RKO (cell line): ENCODE data around the gene AFDN.

ENCODE experiments used
- DNase-seq: peaks from one replicate; pipeline ENCODE4 v3.0.0-alpha.2; 2016; ENCODE audit warnings: low spot score

AFDN gene

GRCh38 chr6:167843023-167843422, 16.3 kb downstream of the AFDN start:
- DNase-seq, result no peak

GRCh38 chr6:167845856-167846255, 19.1 kb downstream of the AFDN start:
- no peak for DNase-seq

GRCh38 chr6:167846997-167847606, 20.4 kb downstream of the AFDN start:
- DNase-seq, result no peak

GRCh38 chr6:167847936-167848335, 21.2 kb downstream of the AFDN start:
- no peak for DNase-seq

- no peak for DNase-seq
Measured at GRCh38 chr6:167848783-167849182, 22.1 kb downstream of the AFDN start.

- no peak for DNase-seq
Measured at GRCh38 chr6:167849846-167850459, 23.2 kb downstream of the AFDN start.

GRCh38 chr6:167850782-167851181, 24.1 kb downstream of the AFDN start:
- no peak for DNase-seq

- no peak for DNase-seq
Measured at GRCh38 chr6:167851370-167851952, 24.8 kb downstream of the AFDN start.

GRCh38 chr6:167855825-167856425, 29.2 kb downstream of the AFDN start:
- DNase-seq, result peak; percentile 84

GRCh38 chr6:167856474-167856873, 29.8 kb downstream of the AFDN start:
- no peak for DNase-seq

- DNase-seq, result no peak
Measured at GRCh38 chr6:167856999-167857660, 30.4 kb downstream of the AFDN start.

- DNase-seq, result no peak
Measured at GRCh38 chr6:167858086-167858591, 31.4 kb downstream of the AFDN start.

- DNase-seq, result no peak
Measured at GRCh38 chr6:167858842-167859664, 32.3 kb downstream of the AFDN start.

- DNase-seq, result no peak
Measured at GRCh38 chr6:167860550-167861226, 34.0 kb downstream of the AFDN start.

- DNase-seq, result no peak
Measured at GRCh38 chr6:167861424-167861823, 34.7 kb downstream of the AFDN start.

- no peak for DNase-seq
Measured at GRCh38 chr6:167863897-167864296, 37.2 kb downstream of the AFDN start.

GRCh38 chr6:167866642-167867041, 39.9 kb downstream of the AFDN start:
- DNase-seq, result no peak

GRCh38 chr6:167870321-167870720, 43.6 kb downstream of the AFDN start:
- no peak for DNase-seq

- DNase-seq, result no peak
Measured at GRCh38 chr6:167872538-167873210, 46.0 kb downstream of the AFDN start.

GRCh38 chr6:167877994-167878779, 51.5 kb downstream of the AFDN start:
- no peak for DNase-seq
